ENCODE results near the gene RAG2. TPM values are rescaled to one million over a fixed set of nuclear protein-coding genes. Genes with fewer than 3 reads are reported as not detected.

The RAG2 gene
- total RNA-seq, 4 donors from 2014 or later: 0.20 to 25.7 (median 2.6) TPM

DNA sequence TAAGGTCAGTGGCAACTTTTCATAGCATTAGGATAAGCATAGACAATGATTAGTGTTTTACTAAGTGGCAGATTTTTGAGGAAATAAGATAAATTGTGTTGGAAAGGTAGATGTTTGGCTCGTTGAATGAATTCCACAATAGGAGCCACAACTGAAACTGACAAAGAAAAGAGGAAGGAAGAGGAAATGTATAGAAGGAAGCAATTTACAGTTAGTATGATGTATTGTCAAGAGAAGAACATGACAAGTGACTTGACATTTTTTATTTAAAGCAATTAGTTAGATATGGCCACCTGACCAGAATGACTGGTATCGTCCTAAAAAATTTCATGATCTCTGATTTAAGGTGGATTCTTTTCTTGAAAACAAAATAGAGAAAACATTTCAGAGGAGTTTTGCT is 3.1 kb upstream of the RAG2 start:
- DNase-seq: no peak
- intact Hi-C loops (cut with DNase I): no loop called here
- Histone ChIP-seq H3K27me3 (no peaks in the 10 kb centered on the region), H3K36me3 (no peaks in the 10 kb centered on the region), H3K9me3 (no peaks in the 10 kb centered on the region), H3K4me3 (replicated peaks in 1 of 3) (no peak overlapping the region), H3K27ac (peak overlapping the region in 1 of 3 donors; percentile 25), H3K4me1 (peaks cover 31 to 56% of the 10 kb centered on the region in 2 donors)
- 90 to 91% methylated on average over 2 of the region's 2 CpGs for WGBS, 2 donors
- TF ChIP-seq, protein P1, sequence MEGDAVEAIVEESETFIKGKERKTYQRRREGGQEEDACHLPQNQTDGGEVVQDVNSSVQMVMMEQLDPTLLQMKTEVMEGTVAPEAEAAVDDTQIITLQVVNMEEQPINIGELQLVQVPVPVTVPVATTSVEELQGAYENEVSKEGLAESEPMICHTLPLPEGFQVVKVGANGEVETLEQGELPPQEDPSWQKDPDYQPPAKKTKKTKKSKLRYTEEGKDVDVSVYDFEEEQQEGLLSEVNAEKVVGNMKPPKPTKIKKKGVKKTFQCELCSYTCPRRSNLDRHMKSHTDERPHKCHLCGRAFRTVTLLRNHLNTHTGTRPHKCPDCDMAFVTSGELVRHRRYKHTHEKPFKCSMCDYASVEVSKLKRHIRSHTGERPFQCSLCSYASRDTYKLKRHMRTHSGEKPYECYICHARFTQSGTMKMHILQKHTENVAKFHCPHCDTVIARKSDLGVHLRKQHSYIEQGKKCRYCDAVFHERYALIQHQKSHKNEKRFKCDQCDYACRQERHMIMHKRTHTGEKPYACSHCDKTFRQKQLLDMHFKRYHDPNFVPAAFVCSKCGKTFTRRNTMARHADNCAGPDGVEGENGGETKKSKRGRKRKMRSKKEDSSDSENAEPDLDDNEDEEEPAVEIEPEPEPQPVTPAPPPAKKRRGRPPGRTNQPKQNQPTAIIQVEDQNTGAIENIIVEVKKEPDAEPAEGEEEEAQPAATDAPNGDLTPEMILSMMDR (IDR thresholded peaks at IDR 0.05): no peak
- no peak for TF ChIP-seq POLR2A (IDR thresholded peaks at IDR 0.05)

GRCh38 chr11:36600180-36600579 is 2.1 kb upstream of the RAG2 start:
- no peaks in the 10 kb centered on the region for H3K27me3 ChIP-seq
- peaks cover 24 to 51% of the 10 kb centered on the region in 2 donors for H3K4me1 ChIP-seq
- TF ChIP-seq POLR2A (IDR thresholded peaks at IDR 0.05): no peak
- TF ChIP-seq, protein P1 (IDR thresholded peaks at IDR 0.05): no peak
- H3K4me3 ChIP-seq (replicated peaks in 1 of 3): no peak overlapping the region
- H3K27ac ChIP-seq: no peak overlapping the region
- WGBS, 2 donors: 89 to 91% methylated on average over 7 of the region's 7 CpGs
- intact Hi-C loops (cut with DNase I): no loop called here
- no peak for DNase-seq
- no peaks in the 10 kb centered on the region for H3K9me3 ChIP-seq
- H3K36me3 ChIP-seq: no peaks in the 10 kb centered on the region

GRCh38 chr11:36596880-36597279 is 1.2 kb downstream of the RAG2 start:
- Histone ChIP-seq H3K36me3 (no peaks in the 10 kb centered on the region), H3K9me3 (no peaks in the 10 kb centered on the region), H3K27ac (peak overlapping the region in 2 of 3 donors; percentile 69 to 80), H3K27me3 (no peaks in the 10 kb centered on the region), H3K4me3 (replicated peaks in 1 of 3) (no peak overlapping the region), H3K4me1 (peaks cover 7 to 30% of the 10 kb centered on the region in 2 donors)
- DNase-seq: no peak
- no peak for TF ChIP-seq POLR2A (IDR thresholded peaks at IDR 0.05)
- TF ChIP-seq, protein P1 (IDR thresholded peaks at IDR 0.05): no peak
- intact Hi-C loops (cut with DNase I): no loop called here

DNA sequence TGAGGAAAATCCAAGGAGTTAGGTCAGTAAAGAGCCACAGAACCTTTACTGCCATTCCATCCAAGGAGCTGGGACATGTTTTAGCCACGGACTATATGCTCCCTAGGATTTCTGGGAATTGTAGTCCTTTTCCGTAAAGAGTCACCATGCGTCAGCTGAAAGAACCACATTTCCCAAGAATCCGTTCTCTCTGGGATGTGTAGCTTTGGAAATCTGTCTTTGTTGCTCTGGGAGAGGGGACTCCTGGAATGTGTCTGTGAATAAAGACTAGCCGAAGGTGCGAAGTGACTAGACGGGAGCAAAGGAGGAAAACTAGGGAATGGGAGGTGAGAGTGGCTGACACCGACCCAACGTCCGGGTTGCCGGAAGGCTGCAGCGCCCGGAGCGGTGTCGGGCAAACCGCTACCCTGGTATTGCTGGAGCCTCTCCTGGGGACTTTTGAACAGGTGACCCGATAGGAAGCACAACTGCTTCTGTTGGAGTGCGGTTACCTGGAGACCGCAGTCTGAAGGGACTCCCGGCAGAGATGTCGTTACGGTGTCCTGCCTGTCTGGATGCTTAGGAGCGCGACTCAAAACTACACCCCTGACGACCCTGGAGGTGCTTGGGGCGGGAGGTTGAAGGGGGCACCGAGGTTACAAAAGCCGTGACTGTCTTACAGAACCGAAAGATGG is 3.6 kb downstream of the RAG2 start, which contains the start of gene IFTAP:
Gene IFTAP (plus strand): TSS at position 187 of the 674 bp plus-strand sequence. CDS start 15,602 bp downstream, outside the sequence.
- Histone ChIP-seq H3K36me3 (no peaks in the 10 kb centered on the region), H3K27me3 (no peaks in the 10 kb centered on the region), H3K4me3 (replicated peaks in 1 of 3) (peak within 1 kb of the TSS; percentile 24 to 83 (median 50)), H3K4me1 (peaks cover 7 to 26% of the 10 kb centered on the region in 2 donors), H3K9me3 (no peaks in the 10 kb centered on the region), H3K27ac (peak within 1 kb of the TSS; percentile 59 to 80 (median 69))
- WGBS, 2 donors: 1 to 2% methylated on average over 29 of the region's 29 CpGs
- intact Hi-C loops (cut with DNase I): no loop called here
- TF ChIP-seq POLR2A (IDR thresholded peaks at IDR 0.05): peak in 1 of 2 donors; percentile 78
- TF ChIP-seq, protein P1 (IDR thresholded peaks at IDR 0.05): no peak
- DNase-seq: peak; percentile 73 to 77

DNA sequence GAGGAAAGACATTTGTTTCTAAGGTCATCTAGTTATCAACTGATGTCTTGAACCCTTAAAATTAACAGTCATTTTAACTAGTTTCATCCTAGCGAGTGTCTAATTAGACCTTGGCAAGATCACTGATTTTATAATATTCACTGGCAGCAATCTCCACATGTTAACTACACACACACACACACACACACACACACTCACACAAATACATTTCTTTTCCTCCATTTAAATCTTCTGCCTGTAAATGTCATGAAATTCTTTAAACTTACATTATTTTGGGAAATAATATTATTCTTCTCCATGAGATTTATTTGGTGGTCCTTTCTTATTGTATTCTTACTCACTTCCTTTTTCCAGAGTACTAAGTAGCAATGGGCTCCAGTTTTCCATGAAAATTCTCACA is 6.6 kb downstream of the RAG2 start:
- DNase-seq: no peak
- 47 to 58% methylated on average over 1 of the region's 1 CpG for WGBS, 2 donors
- H3K9me3 ChIP-seq: no peaks in the 10 kb centered on the region
- TF ChIP-seq, protein P1 (IDR thresholded peaks at IDR 0.05): no peak
- TF ChIP-seq POLR2A (IDR thresholded peaks at IDR 0.05): no peak
- H3K36me3 ChIP-seq: no peaks in the 10 kb centered on the region
- no peak overlapping the region for H3K27ac ChIP-seq
- no peaks in the 10 kb centered on the region for H3K27me3 ChIP-seq
- H3K4me3 ChIP-seq (replicated peaks in 1 of 3): no peak overlapping the region
- intact Hi-C loops (cut with DNase I): no loop called here
- peaks cover 4 to 5% of the 10 kb centered on the region in 2 donors for H3K4me1 ChIP-seq

All from thyroid gland (tissue), 4 donors.